KOPT-K1 (cell line): ENCODE data around the gene KRAS.
A peak's percentile ranks its signal among the peaks of the same experiment; 100 is the strongest.
"Not testable (repeated sequence)": the region's sequence is repeated elsewhere in the genome, so short reads cannot be mapped to it uniquely, and the experiment has no call there.

Experiments
- H3K27ac ChIP-seq: fragments of 200-600 bp; sonication (generic); 2 replicates; pipeline ENCODE4 v1.5.1; 2016; ENCODE audit warnings: antibody characterized with exemption, mild to moderate bottlenecking, low read depth, low read length; ENCODE audit not compliant: poor library complexity, severe bottlenecking
- H3K36me3 ChIP-seq: fragments of 200-600 bp; sonication (generic); 2 replicates; pipeline ENCODE4 v1.5.1; 2017; ENCODE audit warnings: antibody characterized with exemption, mild to moderate bottlenecking, low read length, moderate library complexity; ENCODE audit not compliant: insufficient read depth
- H3K9me3 ChIP-seq: fragments of 200-600 bp; sonication (generic); 2 replicates; pipeline ENCODE4 v1.5.1; 2017; ENCODE audit warnings: antibody characterized with exemption, low read length, mild to moderate bottlenecking; ENCODE audit not compliant: insufficient read depth, poor library complexity, severe bottlenecking

The KRAS gene

GRCh38 chr12:25250744-25251730 lies at the start of gene KRAS:
Gene KRAS, minus strand, starts transcription at chr12:25250929.
- no peaks in the 10 kb centered on the region; the same call in 1 of the 2 replicates for H3K36me3 ChIP-seq
- peak within 1 kb of the TSS; percentile 69 for H3K27ac ChIP-seq
- H3K9me3 ChIP-seq = no peaks in the 10 kb centered on the region

GRCh38 chr12:25296381-25296780 lies 45.7 kb upstream of the KRAS start:
- Histone ChIP-seq H3K9me3 (no peaks in the 10 kb centered on the region), H3K27ac (no peak overlapping the region), H3K36me3 (no peaks in the 10 kb centered on the region)

GRCh38 chr12:25295361-25295760 lies 44.6 kb upstream of the KRAS start:
- no peaks in the 10 kb centered on the region for H3K9me3 ChIP-seq
- no peaks in the 10 kb centered on the region for H3K36me3 ChIP-seq
- no peak overlapping the region for H3K27ac ChIP-seq

- no peak overlapping the region for H3K27ac ChIP-seq
- no peaks in the 10 kb centered on the region for H3K36me3 ChIP-seq
- peaks cover 12% of the 10 kb centered on the region for H3K9me3 ChIP-seq
Measured at GRCh38 chr12:25293653-25294052, 42.9 kb upstream of the KRAS start.

GRCh38 chr12:25292810-25293221 lies 42.1 kb upstream of the KRAS start:
- not testable (repeated sequence) for H3K27ac ChIP-seq, H3K36me3 ChIP-seq
- peaks cover 13% of the 10 kb centered on the region for H3K9me3 ChIP-seq

- Histone ChIP-seq H3K9me3 (peaks cover 13% of the 10 kb centered on the region), H3K36me3 (no peaks in the 10 kb centered on the region), H3K27ac (no peak overlapping the region)
Measured at GRCh38 chr12:25287610-25288009, 36.9 kb upstream of the KRAS start.

- Histone ChIP-seq H3K27ac (no peak overlapping the region), H3K36me3 (no peaks in the 10 kb centered on the region), H3K9me3 (peaks cover 13% of the 10 kb centered on the region)
Measured at GRCh38 chr12:25286837-25287236, 36.1 kb upstream of the KRAS start.

GRCh38 chr12:25284024-25284423 lies 33.3 kb upstream of the KRAS start:
- H3K27ac ChIP-seq = no peak overlapping the region
- H3K36me3 ChIP-seq = no peaks in the 10 kb centered on the region
- H3K9me3 ChIP-seq = peaks cover 4% of the 10 kb centered on the region

GRCh38 chr12:25283006-25283405 lies 32.3 kb upstream of the KRAS start:
- no peak overlapping the region for H3K27ac ChIP-seq
- no peaks in the 10 kb centered on the region for H3K36me3 ChIP-seq
- no peaks in the 10 kb centered on the region for H3K9me3 ChIP-seq

- no peaks in the 10 kb centered on the region for H3K36me3 ChIP-seq
- H3K9me3 ChIP-seq = no peaks in the 10 kb centered on the region
- peak overlapping the region; percentile 43 for H3K27ac ChIP-seq
Measured at GRCh38 chr12:25280082-25280481, 29.4 kb upstream of the KRAS start.

GRCh38 chr12:25278269-25278668 lies 27.5 kb upstream of the KRAS start:
- Histone ChIP-seq H3K36me3 (no peaks in the 10 kb centered on the region), H3K9me3 (no peaks in the 10 kb centered on the region), H3K27ac (no peak overlapping the region)

- Histone ChIP-seq H3K36me3 (no peaks in the 10 kb centered on the region), H3K9me3 (no peaks in the 10 kb centered on the region), H3K27ac (no peak overlapping the region)
Measured at GRCh38 chr12:25276199-25276937, 25.6 kb upstream of the KRAS start.

- no peaks in the 10 kb centered on the region for H3K36me3 ChIP-seq
- no peak overlapping the region for H3K27ac ChIP-seq
- no peaks in the 10 kb centered on the region for H3K9me3 ChIP-seq
Measured at GRCh38 chr12:25271486-25272098, 20.9 kb upstream of the KRAS start.

GRCh38 chr12:25269701-25270100 lies 19.0 kb upstream of the KRAS start:
- H3K27ac ChIP-seq = no peak overlapping the region
- H3K9me3 ChIP-seq = no peaks in the 10 kb centered on the region
- H3K36me3 ChIP-seq = no peaks in the 10 kb centered on the region

GRCh38 chr12:25266497-25266896 lies 15.8 kb upstream of the KRAS start:
- Histone ChIP-seq H3K36me3 (no peaks in the 10 kb centered on the region), H3K9me3 (no peaks in the 10 kb centered on the region), H3K27ac (no peak overlapping the region)
